ENCODE measurements around the gene ACKR2.

DNA sequence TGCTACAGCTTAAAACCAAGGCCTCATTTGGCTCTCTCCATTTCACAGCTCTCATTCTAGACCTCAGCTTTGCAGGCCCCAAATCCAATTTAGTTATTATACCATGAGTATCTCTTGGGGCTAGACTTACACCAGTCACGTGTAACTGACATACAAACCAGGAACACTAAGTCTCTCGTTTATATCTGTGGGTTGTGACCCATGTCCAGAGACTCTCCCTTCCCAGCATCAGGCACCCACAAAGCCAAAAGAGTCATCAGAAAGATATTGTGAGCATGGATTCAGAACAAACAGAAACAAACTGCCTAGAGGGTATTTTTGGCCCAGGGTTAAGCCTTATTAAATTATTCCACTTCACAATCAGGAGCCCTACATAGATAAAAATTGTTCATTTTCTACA is 30.6 kb upstream of the ACKR2 start:
- TF ChIP-seq, protein P1, sequence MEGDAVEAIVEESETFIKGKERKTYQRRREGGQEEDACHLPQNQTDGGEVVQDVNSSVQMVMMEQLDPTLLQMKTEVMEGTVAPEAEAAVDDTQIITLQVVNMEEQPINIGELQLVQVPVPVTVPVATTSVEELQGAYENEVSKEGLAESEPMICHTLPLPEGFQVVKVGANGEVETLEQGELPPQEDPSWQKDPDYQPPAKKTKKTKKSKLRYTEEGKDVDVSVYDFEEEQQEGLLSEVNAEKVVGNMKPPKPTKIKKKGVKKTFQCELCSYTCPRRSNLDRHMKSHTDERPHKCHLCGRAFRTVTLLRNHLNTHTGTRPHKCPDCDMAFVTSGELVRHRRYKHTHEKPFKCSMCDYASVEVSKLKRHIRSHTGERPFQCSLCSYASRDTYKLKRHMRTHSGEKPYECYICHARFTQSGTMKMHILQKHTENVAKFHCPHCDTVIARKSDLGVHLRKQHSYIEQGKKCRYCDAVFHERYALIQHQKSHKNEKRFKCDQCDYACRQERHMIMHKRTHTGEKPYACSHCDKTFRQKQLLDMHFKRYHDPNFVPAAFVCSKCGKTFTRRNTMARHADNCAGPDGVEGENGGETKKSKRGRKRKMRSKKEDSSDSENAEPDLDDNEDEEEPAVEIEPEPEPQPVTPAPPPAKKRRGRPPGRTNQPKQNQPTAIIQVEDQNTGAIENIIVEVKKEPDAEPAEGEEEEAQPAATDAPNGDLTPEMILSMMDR (tag by site-specific recombination; IDR thresholded peaks at IDR 0.05), result no peak
- TF ChIP-seq ZNF274 (IDR thresholded peaks at IDR 0.05; ENCODE audit: low read length) (no peak), ZNF274 (tag by site-specific recombination; IDR thresholded peaks at IDR 0.05; ENCODE audit: borderline replicate concordance) (no peak), ZBTB8A (tag by site-specific recombination; IDR thresholded peaks at IDR 0.05) (no peak), IKZF3 (tag by site-specific recombination; IDR thresholded peaks at IDR 0.05) (no peak)

Data from HEK293 (cell line).